ENCODE measurements around the gene NPAS2.

DNA sequence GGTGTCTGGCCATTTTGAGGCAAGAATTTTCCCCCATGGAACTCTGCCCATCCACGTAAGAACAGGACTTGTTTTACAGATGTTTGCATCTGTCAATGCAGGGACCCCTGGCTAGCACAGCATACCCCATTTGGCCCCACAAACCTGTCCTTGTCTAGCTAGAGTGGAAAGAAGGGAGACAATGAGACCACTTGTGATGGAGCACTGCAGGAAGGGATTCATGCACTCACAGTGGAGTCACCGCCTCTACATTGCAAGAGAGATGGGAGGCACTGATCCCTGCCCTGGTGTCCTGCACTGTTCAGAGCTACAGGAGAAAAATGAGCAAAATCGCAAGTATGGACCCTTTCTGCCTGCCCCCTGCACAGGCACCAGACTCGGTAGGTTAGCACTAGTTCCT, 32.5 kb downstream of the NPAS2 start:
- no peak for TF ChIP-seq EZH2 (IDR thresholded peaks at IDR 0.05; ENCODE audit: low read length, missing control alignments)
- no peak for TF ChIP-seq CTCF (conservative IDR thresholded peaks at IDR 0.05 in 1 of 2, IDR thresholded peaks at IDR 0.05 in 1 of 2; ENCODE audit: low read depth in 1 of 2, low read length in 2 of 2)
